Measurements from ENCODE around the gene ARHGEF16.

Gene ARHGEF16

GRCh38 chr1:3457910-3458883 is 3.7 kb downstream of the ARHGEF16 start:
- DNase-seq = peak; percentile 59

GRCh38 chr1:3459051-3459908 is 4.8 kb downstream of the ARHGEF16 start:
- DNase-seq = no peak

DNA sequence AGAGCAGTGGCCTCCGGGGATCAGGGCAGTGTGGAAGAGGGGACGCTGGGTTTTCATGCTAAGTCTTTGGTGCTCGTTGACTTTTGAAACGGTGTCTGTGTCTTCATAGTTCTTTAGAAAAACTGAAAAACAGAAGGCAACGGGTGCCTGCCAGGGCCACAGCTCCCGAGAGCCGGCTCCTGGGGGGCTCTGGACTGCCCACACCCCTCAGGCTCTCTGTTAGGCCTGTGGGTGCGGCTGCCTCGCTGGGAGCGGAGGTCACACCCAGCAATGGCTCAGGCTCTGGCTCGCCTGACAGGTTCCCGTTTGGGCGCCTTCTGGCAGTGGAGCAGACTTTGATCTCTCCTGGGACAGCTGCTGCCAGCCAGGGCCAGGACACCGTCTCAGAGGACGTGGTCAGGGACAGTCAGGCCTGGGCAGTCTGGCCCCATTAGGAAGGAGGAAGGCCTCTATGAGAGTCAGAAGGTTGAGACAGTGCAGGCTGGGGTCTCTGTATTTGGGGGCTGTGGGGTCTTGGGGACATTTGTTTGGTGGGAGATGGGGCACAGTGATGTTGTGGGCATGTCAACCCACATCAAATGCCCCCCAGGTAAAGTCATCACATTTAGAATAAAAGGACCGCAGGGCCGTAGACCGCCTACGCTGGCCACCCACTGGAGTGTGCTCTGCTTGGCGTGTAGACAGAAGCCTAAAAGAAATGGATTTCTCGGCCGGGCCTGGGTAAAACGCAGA is 5.6 kb downstream of the ARHGEF16 start:
- DNase-seq = no peak

- no peak for DNase-seq
These were observed 6.2 kb downstream of the ARHGEF16 start for GRCh38 chr1:3460672-3461131.

DNA sequence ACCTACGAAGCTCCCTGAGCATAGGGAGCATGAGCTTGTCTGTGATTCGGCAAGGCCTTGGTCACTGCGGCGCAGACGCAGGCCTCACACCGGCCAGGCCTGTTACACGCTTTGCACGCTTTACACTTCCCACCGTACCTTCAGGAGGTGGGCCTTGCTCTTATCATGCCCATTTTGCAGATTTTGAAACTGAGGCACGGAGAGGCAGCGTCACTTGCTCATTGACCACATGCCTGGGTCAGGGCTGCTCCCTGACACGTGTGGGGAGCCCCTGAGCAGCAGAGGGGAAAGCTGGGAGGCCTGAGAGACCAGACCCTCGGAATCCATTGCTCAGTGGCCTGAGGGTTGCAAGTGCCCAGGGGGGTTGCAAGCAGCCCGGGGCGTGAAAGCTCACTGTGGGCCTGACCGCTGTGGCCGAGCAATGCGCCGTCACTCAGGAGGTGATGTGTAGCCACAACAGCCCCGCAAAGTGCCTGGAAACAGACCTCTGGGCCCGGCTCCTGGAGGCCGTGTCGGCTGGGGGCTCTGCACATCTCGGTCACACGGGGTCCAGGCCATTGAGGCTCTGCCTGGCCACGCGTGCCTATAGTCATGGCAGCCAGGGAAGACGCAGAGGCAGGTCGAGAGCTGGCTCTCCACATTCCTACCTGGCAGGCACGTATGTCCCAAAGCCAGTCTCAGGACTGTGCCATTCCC is 6.9 kb downstream of the ARHGEF16 start:
- DNase-seq = no peak

- DNase-seq = no peak
These were observed 7.4 kb downstream of the ARHGEF16 start for GRCh38 chr1:3461934-3462275.

- no peak for DNase-seq
These were observed 8.0 kb downstream of the ARHGEF16 start for GRCh38 chr1:3462356-3463012.

DNA sequence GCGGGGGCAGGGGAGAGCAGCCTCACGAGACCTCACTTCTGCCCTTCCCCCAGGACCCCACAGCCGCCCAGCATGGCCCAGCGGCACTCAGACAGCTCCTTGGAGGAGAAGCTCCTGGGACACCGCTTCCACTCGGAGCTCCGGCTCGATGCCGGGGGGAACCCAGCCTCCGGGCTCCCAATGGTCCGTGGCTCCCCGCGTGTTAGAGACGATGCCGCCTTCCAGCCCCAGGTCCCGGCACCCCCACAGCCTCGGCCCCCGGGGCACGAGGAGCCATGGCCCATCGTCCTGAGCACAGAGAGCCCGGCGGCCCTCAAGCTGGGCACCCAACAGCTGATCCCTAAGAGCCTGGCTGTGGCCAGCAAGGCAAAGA is 8.5 kb downstream of the ARHGEF16 start:
- DNase-seq = no peak

GRCh38 chr1:3463408-3463863 is 9.0 kb downstream of the ARHGEF16 start:
- no peak for DNase-seq

GRCh38 chr1:3463891-3464648 is 9.6 kb downstream of the ARHGEF16 start:
- no peak for DNase-seq

DNA sequence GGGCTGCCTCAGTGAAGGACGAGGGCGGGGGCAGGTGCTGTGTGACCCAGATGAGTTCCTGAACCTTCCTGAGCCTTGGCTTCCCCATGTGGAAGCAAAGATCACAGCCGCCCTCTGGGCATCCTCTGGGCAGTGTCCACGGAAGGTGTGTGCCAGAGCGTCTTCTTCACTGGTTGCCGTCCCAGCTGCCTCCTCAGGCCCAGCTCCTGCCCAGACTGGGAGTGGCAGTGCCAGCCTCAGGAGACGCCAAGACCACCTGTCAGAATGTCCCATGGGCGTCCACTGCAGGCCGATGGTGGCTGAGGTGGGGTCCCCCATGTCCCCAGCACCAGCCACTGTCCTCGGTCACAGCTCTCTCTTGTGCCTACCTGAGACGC is 10.2 kb downstream of the ARHGEF16 start:
- DNase-seq = no peak

GRCh38 chr1:3465091-3465934 is 10.8 kb downstream of the ARHGEF16 start:
- DNase-seq = no peak

DNA sequence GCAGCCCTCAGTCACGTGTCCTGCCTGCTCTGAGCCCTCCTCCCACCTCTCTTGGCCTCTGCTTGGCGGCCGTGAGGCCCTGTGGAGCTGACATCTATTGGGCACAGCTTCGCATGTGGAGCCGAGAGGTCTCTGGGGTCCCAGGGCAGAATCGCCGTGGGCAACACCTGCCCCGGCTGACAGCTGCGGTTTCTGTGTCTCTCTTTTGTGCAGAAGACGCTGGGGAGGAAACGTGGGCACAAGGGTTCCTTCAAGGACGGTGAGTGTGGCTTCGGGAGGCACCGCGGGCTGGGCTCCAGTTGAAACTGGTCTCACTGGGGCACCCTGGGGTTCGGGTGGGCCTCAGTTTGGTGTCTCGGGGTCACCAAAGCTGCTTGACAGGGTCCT is 11.5 kb downstream of the ARHGEF16 start:
- no peak for DNase-seq

- DNase-seq = no peak
These were observed 12.1 kb downstream of the ARHGEF16 start for GRCh38 chr1:3466366-3467075.

- DNase-seq = peak; percentile 19
These were observed 12.9 kb downstream of the ARHGEF16 start for GRCh38 chr1:3467096-3468036.

GRCh38 chr1:3468236-3469103 is 14.0 kb downstream of the ARHGEF16 start:
- DNase-seq = peak; percentile 20

Measured in right hindlimb (tissue), 1 donor.